Mesodermal cell (in vitro differentiated cells): ENCODE results near the gene USP32.
"Not testable (repeated sequence)": the region's sequence is repeated elsewhere in the genome, so short reads cannot be mapped to it uniquely, and the experiment has no call there.

Experiments used
- H3K27ac ChIP-seq: 2 replicates; pipeline ENCODE4 v1.7.0; 2013; ENCODE audit warnings: mild to moderate bottlenecking, low read depth, low read length, moderate library complexity; ENCODE audit not compliant: severe bottlenecking
- H3K36me3 ChIP-seq: 2 replicates; pipeline ENCODE4 v1.7.1; 2013; ENCODE audit warnings: mild to moderate bottlenecking, low read length, moderate library complexity; ENCODE audit not compliant: control insufficient read depth, insufficient read depth
- H3K4me1 ChIP-seq: one replicate; pipeline ENCODE4 v1.7.1; 2013; ENCODE audit warnings: mild to moderate bottlenecking, low read length; ENCODE audit not compliant: insufficient read depth, control insufficient read depth, poor library complexity, severe bottlenecking
- H3K4me3 ChIP-seq: 2 replicates; pipeline ENCODE4 v1.7.0; 2013; ENCODE audit warnings: low read length, control low read depth, mild to moderate bottlenecking; ENCODE audit not compliant: insufficient read depth, poor library complexity, severe bottlenecking; ENCODE audit errors: extremely low read depth
- H3K9me3 ChIP-seq: 2 replicates; pipeline ENCODE4 v1.7.1; 2013; ENCODE audit warnings: mild to moderate bottlenecking, low read length, moderate library complexity; ENCODE audit not compliant: control insufficient read depth
- WGBS, 2 experiments: methylation state at CpG; one replicate each; pipeline ENCODE4 v1.1.5; 2013; ENCODE audit warnings: missing lambda C conversion rate in 2 of 2; ENCODE audit not compliant: insufficient coverage in 2 of 2; 5-methylcytosine and 5-hydroxymethylcytosine counted together

USP32 gene

DNA sequence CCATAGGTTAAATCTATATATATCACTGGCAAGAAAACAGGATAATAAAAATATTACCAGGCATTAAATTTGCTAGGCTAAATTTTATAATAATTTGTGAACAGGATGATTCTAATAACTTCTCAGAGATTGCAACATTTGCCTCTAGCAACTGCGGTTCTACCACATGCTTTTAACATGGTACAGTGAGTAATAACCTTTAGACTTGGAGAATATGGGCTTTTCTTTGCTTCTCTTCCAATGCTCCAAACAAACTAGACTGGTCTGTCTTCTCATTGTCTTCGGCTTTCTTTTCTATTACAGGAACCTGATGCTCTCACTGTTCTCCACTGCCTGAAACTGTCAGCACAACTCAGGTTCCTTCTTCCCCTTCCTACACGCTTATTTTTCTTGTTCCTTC, 161.6 kb downstream of the USP32 start:
- H3K9me3 ChIP-seq = no peaks in the 10 kb centered on the region
- H3K27ac ChIP-seq = no peak overlapping the region
- H3K4me3 ChIP-seq = no peak overlapping the region
- 95 to 97% methylated on average over 2 of the region's 3 CpGs for WGBS, 2 experiments
- H3K36me3 ChIP-seq = peaks cover 22% of the 10 kb centered on the region
- no peaks in the 10 kb centered on the region for H3K4me1 ChIP-seq

- 100% methylated on average over 1 of the region's 3 CpGs for WGBS, 2 experiments
- Histone ChIP-seq H3K27ac (no peak overlapping the region), H3K4me1 (no peaks in the 10 kb centered on the region), H3K4me3 (no peak overlapping the region), H3K36me3 (peaks cover 25% of the 10 kb centered on the region), H3K9me3 (no peaks in the 10 kb centered on the region)
These were observed 162.6 kb downstream of the USP32 start for GRCh38 chr17:60229188-60229802.

DNA sequence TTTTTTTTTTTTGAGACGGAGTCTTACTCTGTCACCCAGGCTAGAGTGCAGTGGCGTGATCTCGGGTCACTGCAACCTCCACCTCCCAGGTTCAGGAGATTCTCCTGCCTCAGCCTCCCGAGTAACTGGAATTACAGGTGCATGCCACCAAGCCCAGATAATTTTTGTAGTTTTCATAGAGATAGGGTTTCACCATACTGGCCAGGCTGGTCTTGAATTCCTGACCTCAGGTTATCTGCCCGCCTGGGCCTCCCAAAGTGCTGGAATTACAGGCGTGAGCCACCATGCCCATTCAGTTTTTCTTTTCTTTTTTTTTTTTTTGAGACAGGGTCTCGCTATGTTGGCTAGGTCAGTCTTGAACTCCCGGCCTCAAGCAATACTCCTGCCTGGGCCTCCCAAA, 164.7 kb downstream of the USP32 start:
- WGBS, 2 experiments = 87 to 100% methylated on average over 4 of the region's 8 CpGs
- not testable (repeated sequence) for H3K4me1 ChIP-seq, H3K4me3 ChIP-seq, H3K27ac ChIP-seq, H3K9me3 ChIP-seq
- peaks cover 34% of the 10 kb centered on the region for H3K36me3 ChIP-seq

DNA sequence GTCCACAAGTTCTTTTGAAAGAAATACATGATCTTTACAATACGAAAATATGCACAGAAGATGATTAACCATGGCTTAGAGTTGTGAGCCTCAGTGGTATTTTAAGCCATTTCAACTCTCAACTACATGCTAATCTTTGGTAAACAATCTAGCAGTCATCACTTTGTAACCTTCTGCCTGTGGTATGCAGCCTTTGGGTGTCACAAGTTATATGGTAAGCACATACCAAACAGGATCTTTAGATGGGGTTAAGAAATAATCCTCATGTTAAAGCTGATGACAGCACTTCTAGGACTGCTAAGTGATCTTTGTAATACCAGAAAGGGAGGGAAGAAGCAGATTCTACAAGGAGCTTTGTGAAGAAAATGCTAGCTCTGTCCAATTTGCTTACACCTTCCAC, 167.9 kb downstream of the USP32 start:
- Histone ChIP-seq H3K36me3 (peaks cover 47% of the 10 kb centered on the region), H3K4me1 (no peaks in the 10 kb centered on the region), H3K9me3 (no peaks in the 10 kb centered on the region), H3K27ac (no peak overlapping the region), H3K4me3 (no peak overlapping the region)
- 80% methylated on average over 1 of the region's 1 CpG; no CpG with 5 or more reads in 1 of the 2 experiments for WGBS, 2 experiments

DNA sequence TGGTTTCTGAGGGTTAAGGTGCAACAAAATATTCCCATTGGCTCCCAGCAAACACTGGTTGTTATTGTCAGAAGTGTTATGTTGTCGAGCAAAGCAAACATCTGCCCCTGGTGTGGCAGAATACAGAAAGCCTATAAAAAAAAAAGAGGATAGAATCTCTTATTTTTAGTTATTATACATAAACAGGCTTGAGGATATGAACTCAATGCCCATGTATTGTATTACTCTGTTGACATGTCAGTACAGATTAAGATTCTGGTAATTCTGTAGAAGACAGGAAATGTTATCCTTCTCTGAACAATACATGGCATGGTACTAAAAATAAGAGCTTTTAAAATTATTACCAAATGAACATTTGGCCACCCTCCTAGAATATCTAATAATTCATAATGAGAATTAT, 168.5 kb downstream of the USP32 start:
- no CpG with 5 or more reads among the region's 1 CpG for WGBS, 2 experiments
- Histone ChIP-seq H3K4me1 (no peaks in the 10 kb centered on the region), H3K4me3 (no peak overlapping the region), H3K9me3 (no peaks in the 10 kb centered on the region), H3K27ac (no peak overlapping the region), H3K36me3 (peaks cover 50% of the 10 kb centered on the region)

DNA sequence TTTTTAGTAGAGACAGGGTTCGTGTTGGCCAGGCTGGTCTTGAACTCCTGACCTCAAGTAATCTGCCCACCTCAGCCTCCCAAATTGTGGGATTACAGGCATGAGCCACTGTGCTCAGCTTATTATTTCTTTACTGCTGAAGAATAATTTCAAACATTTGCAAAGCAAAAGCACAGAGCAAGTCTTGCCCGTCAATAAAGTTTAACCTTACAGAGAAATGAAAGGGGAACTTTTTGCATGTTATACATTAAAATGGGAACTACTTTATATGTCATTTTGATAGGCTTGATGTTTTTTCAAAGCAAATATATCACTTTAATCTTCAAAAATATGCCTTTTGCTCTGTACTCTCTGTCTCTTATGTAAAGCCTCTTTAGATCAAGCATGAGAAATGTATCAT, 173.2 kb downstream of the USP32 start:
- WGBS, 2 experiments = 100% methylated on average over 1 of the region's 2 CpGs; no CpG with 5 or more reads in 1 of the 2 experiments
- H3K4me3 ChIP-seq, H3K4me1 ChIP-seq, H3K9me3 ChIP-seq, H3K27ac ChIP-seq: not testable (repeated sequence)
- peaks cover 21% of the 10 kb centered on the region for H3K36me3 ChIP-seq

GRCh38 chr17:60215895-60216294, 176.0 kb downstream of the USP32 start:
- H3K27ac ChIP-seq, H3K9me3 ChIP-seq, H3K4me1 ChIP-seq, H3K4me3 ChIP-seq, H3K36me3 ChIP-seq: not testable (repeated sequence)
- WGBS, 2 experiments = no CpG with 5 or more reads among the region's 2 CpGs

DNA sequence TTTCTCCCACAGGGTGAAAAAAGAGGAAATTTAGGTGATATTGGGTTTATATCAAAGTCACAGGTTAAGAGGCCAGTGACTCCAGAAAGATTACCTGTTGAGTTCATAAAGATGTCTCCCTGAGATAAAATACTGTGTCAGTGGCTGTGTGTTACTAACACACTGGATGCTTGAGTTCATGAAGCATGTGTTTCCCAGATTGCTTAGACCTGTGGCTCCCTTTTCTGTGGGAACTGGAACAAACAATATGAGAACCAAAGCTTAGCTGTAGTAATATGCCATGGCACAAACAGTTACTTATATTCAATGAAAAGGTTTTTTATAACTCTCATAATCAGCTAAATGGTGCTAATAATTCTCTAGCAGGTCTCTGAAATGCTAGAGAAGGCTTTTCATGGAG, 180.7 kb downstream of the USP32 start:
- not testable (repeated sequence) for H3K36me3 ChIP-seq, H3K27ac ChIP-seq, H3K9me3 ChIP-seq, H3K4me1 ChIP-seq, H3K4me3 ChIP-seq

GRCh38 chr17:60208302-60208701, 183.6 kb downstream of the USP32 start:
- not testable (repeated sequence) for H3K4me3 ChIP-seq, H3K36me3 ChIP-seq, H3K9me3 ChIP-seq, H3K27ac ChIP-seq, H3K4me1 ChIP-seq
- WGBS, 2 experiments = no CpG with 5 or more reads among the region's 1 CpG

DNA sequence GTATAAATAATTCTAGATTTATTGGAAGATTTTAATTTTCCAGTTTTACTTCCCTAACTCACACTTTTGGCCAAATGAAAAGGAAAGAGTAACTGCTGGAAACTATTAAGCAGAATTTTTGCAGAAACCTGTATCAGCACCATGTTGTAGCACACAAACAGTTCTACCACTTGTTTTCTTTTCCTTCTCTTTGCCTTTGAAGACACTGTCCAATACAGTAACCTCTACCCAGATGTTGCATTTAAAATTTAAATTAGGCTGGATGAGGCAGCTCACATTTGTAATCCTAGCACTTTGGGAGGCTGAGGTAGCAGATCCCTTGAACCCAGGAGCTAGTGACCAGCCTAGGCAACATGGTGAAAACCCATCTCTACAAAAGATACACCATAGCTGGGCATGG, 186.2 kb downstream of the USP32 start:
- H3K36me3 ChIP-seq = not testable (repeated sequence)

DNA sequence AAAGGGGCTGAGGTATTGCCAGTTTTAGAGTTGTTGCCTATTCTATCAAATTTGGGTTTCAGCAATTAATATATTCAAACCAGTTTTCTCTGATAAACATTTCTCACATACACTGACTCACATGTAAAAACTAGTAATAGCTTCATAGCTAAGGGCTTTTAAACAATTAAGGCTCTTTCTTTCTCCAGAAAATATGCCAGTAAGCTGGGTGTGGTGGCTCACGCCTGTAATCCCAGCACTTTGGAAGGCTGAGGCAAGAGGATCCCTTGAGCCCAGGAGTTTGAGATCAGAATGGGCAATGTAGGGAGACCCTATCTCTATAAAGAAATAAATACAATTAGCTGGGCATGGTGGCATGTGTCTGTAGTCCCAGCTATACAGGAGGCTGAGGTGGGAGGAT, 193.3 kb downstream of the USP32 start:
- not testable (repeated sequence) for H3K9me3 ChIP-seq, H3K27ac ChIP-seq, H3K4me1 ChIP-seq, H3K4me3 ChIP-seq
- peaks cover 27% of the 10 kb centered on the region for H3K36me3 ChIP-seq
- no CpG with 5 or more reads among the region's 1 CpG for WGBS, 2 experiments

More for the DNA sequence above, 186.2 kb downstream of the USP32 start:
- H3K4me3 ChIP-seq, H3K27ac ChIP-seq, H3K9me3 ChIP-seq, H3K4me1 ChIP-seq: not testable (repeated sequence)
